Activated CD4-positive, CD25-positive, alpha-beta regulatory T cell treated with anti-CD3 and anti-CD28 coated beads, Interleukin-2, amount 50 U/mL, for 24 hours (primary cell): Measurements from ENCODE around the gene AOPEP.

ENCODE experiments used
- ATAC-seq, 2 donors: fragments of 150-1000 bp; cut with Tn5 transposase; one replicate each; pipeline ENCODE4 v1.10.0; 2021; ENCODE audit warnings: mild to moderate bottlenecking in 1 of 2, moderate library complexity in 1 of 2

The AOPEP gene

DNA sequence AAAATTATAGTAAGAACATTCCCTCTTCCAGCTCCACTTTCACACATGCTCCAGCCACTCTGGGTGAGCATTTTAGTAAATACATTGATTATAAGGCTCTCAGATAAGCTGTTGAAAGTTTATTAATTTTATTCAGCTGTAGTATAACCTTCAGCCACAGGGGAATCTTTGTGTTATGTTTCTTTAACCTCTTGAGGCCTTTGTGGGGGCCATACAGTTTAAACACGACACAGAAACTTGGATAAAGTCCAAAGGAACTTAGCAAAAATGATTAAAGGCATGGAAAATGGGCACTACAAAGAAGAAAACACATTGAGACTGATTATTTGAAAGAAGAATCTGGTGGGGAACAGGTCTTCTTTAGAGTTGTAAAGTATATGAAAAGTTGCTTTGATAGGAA is 70.2 kb downstream of the AOPEP start:
- no peak for ATAC-seq

DNA sequence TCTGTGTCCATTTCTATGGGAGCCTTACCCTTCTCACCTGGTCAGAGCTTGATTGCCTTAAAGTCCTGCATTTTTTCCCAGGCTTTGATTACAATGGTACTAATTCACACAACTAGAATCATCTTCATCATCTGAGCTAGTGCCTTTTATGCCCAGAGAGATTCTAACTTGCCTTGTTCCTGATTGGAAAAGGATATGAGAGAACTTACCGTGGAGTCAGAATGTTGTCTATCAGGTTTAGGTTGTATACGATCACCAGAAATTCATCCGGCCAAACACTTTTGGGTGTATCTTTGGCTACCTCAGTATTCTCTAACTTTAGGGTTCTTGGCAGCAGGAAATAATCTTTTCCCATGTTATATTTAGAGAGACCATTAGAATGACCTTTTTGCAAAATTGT is 71.7 kb downstream of the AOPEP start:
- no peak for ATAC-seq

DNA sequence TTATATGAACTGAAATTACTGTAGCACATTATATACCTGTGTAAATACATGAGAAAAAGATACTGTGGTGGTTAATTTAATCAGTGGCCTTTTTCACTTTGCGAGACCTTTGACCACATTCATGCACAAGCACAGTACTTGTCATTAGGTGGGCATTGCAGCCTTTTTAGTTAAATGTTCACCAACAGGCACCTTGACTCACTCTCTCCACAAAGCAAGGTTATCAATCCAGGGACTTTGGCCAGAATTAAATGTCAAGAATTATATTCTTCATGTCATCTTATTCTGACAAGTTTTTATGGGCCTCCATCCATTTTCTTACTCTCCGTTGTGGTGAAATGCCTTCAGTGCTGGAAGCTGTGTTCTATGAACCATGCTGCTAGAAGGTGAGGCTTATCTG is 72.2 kb downstream of the AOPEP start:
- ATAC-seq, result no peak

DNA sequence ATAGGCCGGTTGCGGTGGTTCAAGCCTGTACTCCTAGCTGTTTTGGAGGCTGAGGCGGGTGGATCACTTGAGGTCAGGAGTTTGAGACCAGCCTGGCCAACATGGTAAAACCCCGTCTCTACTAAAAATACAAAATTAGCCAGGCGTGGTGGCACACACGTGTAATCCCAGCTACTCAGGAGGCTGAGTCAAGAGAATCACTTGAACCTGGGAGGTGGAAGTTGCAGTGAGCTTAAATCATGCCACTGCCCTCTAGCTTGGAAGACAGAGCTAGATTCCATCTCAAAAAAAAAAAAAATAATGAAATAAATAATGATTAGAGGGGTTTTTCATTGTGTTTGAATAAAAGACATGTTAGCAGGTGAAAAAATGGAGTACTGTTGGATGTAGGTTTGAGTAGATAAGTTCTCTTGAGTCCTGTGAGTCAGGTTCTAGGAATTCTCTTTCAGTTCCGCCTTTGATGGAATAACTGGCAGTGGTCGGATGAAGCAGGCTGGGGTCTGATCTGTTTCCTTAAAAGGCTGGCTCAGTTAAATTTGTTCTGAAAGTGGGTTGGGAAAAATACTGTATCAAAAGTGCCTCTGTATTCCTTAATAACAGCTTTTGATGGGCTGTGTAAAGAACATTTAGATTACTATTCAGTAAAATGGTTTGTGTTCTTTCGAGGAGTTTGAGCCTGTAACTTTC is 73.2 kb downstream of the AOPEP start:
- ATAC-seq, result no peak

DNA sequence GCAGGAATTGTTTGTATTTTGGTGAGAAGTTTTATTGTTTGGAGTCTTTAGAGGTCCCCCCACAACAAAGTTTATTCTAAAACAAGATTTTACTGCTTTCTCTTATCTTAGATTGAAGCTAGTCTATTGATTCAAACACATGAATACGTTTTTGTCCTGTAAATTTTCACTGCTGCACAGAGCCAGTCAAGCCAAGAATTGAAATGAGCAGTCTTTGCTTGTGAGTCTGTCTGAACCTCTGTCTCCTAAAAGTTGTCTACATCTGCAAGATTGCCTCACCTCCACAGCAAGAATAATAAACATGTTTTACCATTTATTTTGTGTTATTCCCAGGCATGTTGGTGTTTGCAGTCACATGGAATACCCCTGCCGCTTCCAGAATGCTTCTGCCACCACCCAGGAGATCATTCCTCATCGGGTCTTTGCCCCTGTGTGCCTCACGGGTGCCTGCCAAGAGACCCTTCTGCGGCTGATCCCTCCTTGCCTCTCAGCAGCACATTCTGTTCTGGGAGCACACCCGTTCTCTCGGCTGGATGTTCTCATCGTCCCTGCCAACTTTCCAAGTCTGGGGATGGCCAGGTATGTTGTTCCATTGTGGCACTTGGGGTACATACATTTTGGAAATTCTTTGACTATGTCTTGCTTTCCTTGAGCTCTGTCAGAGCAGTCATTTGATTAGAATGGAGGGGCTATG is 74.1 kb downstream of the AOPEP start:
- no peak for ATAC-seq

DNA sequence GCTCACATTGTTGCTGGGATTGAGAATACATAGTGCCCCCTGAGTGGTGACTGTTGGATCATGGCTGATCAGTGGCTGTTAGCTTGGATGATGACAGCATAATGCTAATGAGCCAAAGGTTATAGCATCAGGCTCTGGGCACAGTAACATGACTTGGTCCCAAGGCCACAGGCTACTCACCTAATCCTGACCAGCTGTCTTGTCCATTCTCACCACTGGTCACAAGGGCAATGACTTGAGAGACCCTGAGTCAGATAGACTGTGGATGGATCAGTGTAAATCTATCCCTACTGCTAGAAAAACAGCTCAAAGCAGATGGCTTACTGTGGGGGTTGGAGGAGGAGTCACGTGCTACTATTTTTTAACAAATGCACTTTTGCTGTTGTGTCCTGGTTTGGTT is 74.7 kb downstream of the AOPEP start:
- no peak for ATAC-seq

DNA sequence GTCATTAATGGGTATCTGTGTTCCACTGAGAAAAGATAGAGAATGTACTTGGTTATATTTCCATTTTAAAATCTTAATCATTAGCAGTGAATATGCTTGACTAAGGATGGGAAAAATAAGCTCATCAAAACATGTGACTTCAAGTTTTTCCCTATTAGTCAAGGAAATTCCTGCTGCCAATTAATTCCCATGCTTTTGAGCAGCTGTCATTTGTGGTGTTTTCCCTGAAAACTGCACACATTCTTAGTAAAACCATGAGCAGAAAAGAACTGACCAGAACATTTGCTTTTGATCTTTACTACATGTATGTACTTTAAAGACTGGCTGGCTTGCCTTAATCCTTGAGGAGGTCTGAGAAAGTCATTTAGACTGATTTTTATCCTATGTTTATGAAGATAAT is 75.2 kb downstream of the AOPEP start:
- no peak for ATAC-seq

DNA sequence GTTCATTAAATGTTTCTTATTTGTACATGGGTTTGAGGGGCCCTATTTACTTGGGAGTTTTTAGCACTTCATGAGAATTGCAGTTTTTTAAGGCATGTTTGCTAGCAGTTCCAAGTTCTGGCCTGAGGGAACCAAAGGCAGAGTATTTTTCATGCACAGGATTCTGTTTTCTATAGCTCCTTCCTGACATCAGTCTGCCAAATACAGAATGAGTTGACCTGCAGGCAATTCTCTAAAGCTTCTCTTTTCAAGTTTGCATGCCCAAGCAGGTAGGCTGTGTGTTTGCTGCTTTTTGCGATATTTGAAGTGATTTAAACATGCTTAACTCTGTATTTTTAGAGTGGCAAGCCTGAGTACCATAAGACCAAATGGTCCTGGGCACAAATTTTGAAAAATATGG is 75.8 kb downstream of the AOPEP start:
- no peak for ATAC-seq

DNA sequence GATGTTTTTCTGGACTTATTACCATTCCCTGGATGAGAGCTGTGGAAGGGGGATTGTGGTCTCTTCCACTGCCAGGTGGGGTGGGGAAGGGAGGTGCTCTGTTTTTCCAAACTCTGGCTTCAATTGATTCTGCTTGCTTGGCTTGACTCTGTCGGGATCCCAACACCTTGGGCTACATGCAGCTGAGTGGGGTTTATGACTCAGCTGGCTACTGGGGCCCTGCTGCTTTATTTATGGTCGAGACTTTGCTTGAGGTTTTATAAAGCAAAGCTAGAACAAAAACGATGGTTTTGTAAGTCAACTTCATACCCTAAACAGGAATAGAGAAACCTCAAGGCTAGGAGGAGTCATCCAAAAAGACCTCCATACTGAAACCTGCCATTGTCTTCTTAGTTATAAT is 76.3 kb downstream of the AOPEP start:
- ATAC-seq, result peak in 1 of 2 donors; percentile 76

DNA sequence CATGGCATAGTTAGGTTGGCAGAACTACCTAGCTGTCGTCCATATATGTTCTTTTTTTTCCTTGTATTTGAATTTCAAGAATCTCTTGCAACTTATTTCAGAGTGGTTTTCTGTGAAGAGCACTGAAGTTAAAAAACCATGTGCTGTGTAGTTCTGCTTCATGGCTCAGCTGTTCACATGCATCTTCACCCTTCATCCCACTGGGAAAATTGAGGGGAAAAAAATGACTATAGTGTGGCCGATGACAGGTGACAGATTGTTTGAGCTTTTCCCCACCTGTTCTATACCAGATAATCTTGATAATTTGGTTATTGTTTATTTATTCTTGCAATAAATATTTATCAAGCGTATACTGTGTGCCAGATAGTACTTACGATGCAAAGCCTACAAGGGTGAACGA is 77.8 kb downstream of the AOPEP start:
- no peak for ATAC-seq

DNA sequence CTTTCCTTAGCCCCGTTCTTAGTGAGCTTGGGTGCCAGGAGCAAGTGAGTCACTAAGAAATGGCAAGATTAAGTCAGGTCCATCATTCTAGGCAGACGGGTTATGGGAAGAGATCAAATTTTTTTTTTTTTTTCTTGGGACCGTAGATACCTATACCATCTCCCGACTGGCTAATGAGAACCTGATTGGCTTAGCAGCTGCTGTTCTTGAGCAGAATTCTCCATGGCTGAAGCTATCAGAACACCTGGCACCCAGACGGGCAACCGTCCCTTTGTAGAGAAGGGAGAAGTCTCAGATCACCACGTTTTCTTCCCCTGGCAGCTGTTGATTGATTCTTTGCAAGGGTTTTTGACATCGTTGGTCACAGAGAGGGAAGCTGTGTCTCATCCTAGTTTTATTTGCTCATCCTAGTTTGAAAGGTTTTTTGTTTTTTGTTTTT is 78.6 kb downstream of the AOPEP start:
- no peak for ATAC-seq

DNA sequence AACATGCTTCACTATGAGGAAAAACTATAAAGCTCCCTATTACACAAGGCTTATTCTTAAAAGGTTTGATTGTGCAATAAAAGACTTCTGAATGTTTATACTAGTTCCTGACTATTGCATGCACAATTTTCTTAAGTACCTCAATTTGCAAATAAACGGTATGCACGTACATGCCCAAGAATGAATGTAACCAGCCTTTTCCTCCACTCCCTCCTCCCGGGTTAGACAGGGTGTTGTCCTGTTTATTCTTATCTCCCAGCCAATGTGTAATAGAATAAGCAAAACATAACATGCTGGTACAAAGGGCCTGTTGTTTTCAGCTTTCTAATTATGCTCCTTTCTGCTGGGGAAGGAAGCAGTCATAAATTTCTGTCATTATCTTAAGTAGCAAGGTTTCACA is 79.1 kb downstream of the AOPEP start:
- ATAC-seq, result no peak

DNA sequence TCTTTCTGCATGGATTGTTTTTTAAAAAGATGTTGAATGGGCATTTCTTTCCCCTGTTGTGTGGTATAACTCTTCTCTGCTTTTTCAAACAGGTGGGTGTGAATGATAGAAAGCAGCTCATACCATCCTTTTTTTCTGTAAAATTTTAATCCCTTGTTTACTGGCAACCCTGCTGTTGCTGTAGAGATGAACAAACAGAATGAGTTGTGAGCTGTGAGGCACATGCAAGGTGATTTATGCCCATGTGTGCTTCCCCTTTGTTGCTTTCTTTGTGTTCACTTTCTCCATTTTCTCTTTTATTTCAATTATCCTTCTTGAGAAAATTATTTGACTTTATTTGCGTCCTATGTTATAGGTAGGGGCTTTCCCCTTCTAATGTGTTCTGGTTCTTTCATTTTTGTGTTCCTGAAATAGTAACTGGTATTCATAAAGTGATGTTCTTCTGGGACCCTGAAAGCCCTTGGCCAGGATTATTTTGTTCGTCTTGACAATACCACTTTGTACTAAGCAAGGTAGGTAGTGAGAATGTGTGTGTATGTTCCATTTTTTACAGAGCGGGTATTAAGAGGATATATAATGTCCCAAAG is 79.9 kb downstream of the AOPEP start:
- ATAC-seq, result no peak

DNA sequence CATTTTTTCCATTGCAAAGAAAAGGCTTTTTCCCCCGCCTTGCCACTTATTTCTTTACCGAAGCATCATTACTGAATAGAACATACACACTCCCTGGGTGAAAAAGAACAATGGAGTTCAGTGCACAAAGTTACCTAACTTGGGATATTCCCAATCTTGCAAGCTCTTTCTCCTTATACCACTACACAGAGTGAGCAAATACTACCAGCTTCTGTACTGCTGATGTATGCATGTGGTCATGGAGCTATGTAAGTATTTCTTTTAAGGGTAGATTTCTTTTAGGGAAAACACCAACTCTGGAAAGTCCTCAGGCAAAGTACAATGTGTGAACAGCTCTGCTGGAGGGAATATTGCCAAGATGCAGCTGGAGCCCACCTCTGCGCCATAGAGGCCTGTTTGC is 81.1 kb downstream of the AOPEP start:
- no peak for ATAC-seq

DNA sequence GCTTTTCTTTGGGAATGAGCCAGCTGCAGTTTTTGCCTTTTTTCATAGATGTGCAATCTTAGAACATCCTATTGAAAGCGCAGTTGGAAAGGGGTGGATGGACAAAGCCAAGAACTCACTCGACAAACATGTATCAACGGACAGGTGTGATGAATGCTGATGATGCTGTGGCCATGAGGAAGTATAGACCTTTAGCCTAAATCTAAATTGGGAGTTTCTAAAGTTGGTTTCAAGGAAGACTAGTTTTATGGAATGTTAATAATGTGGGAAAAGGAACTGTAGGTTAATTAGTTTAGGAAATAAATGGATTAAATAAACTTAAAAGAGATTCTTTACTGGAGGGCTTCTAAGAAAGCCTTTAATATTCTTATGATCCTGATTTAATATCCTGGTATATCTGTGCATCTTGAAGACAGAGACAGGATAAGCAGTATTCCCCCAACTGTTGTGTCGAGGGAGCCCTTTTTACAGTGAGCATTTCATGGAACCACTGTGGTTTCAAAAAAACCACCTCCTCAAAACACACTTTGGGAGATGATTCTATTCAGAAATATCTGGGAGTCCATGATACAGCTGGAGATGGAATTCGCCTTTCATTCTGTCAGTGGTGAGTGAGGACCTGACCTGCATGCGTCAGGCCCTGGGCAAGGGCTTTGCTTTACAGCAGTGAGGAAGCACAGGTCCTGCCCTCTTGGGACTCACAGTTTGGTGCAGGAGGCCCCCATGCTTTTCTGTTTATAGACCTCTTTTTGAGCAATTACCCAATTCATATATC is 82.6 kb downstream of the AOPEP start:
- no peak for ATAC-seq

DNA sequence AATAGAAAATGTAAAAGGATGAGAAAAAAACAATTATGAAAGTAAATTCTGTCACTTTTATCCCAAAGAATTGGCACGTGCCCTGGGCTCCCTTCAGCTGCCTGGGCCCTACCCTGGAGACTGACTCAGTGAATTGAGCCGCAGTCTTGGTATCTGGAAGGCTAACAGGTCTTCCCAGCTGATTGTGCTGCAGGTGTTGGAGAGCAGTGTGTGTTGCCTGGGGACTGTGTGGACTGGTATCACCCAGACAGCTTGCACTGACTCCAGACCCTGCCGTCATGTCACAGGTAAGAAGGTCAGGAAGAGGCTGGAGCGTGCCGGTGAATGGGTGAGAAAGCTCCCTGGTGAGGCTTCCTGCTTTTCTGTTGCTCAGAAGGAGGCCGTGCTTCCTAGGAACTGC is 83.3 kb downstream of the AOPEP start:
- no peak for ATAC-seq

DNA sequence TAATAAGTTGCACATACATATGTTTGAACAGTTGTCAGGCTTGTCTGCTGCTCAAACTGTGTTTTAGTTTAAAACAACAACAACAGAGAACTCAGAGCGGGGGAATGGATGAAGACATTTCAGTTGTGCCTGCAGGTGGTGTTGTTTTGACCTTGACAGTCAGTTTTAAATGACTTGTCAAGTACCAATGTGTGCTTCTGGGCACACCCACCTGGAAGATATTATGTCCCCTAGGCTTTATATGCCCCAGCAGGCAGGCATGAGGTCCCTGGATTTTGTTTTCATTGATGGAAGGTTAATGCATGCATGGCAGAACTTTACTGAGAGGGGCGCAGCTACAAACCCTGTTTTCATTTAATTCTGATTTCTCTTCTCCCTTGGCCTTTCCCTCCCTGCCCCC is 84.6 kb downstream of the AOPEP start:
- no peak for ATAC-seq

DNA sequence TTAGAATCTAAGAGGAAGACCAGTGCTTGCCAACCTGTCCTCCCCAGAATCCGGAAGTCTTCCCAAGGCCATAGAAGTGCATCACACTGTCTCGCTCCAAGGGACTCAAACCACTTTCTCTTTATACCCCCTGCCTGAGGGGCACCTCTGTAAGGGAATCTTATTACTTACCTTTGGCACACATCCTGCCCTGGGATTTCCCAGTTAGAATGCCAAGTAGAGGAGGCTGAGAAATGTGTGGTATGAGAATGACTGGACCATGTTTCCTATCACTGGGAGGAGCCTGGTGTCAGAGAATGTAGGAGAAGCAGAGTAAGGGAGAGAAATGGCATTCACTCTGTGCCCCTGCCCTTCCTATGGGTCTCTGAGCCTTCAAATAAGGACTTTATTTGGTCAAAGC is 85.8 kb downstream of the AOPEP start:
- no peak for ATAC-seq

DNA sequence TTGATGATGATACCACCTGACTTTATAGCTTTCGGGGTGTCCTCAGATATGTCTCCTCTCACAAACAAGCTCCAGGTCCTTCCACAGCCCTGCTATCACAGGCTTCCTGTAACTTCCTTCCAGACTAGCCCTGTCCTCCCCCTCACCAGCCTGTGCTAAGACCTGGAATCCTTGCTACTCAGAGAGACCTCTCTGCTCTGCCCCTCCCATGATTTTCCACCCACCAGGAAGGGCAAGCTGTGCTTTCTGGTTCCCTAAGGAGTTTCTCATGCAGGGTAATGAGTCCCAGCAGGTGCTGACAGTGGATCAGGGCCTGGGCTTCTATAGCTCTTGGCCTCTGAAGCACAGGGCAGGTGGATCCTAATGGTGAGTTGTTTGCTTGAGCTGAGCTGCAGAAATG is 86.9 kb downstream of the AOPEP start:
- no peak for ATAC-seq

DNA sequence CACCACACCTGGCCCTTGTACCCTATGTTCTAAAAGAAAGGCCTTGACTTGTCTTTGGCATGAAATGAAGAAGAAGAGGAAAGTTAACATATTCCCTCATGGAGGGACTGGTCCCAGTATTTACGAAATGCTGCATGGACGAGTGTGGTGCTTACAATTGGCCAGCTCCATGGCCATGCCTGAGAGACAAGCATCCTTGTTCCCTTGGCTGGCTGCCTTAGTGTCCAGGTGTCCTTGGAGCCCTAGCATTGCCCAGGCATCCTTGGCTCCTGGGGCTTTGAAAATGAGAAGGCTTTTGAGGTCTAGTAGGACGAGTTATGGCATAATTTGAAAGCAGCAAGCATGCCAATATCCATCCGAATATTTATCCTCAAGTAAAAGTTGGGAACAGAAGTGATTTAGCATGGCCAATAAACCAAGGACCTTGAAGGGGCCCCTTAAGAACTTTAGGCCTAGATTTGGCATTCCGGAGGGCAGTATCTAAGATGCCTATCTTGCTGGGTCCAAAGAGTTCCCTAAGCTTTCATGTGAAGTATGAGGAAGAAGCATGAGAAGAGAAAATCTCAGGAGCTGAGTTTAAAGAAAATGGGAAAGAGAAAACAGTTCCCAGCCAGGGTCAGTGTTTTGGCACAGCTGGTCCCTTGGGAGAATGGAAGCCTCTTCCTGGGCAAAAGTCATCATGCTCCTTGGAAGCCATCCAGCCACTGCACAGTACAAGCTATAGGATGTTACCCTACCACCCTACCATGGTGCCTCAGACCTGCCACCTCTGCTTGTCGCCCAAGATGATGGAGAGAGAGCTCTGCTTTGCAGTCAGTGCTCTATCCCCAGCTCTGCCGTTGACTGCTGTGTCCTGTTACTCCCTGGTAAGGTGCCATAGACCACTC is 91.0 kb downstream of the AOPEP start:
- ATAC-seq, result no peak

DNA sequence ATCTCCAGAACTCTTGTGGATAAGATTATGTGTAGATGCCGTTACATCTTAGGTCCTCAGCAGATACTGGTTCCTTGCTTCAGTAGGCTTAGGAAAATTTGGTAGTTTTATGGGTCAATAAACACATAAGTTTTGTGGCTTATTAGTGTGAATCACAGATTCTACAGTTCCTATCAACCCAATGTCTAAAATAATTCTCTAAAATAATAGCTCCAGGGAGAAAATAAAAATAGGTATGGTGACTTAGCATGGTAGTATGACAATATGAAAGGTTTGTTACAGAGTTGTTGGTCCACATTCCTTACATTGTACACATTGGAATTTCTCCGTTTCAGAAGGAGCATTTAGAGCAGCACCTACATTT is 91.7 kb downstream of the AOPEP start:
- ATAC-seq, result no peak

DNA sequence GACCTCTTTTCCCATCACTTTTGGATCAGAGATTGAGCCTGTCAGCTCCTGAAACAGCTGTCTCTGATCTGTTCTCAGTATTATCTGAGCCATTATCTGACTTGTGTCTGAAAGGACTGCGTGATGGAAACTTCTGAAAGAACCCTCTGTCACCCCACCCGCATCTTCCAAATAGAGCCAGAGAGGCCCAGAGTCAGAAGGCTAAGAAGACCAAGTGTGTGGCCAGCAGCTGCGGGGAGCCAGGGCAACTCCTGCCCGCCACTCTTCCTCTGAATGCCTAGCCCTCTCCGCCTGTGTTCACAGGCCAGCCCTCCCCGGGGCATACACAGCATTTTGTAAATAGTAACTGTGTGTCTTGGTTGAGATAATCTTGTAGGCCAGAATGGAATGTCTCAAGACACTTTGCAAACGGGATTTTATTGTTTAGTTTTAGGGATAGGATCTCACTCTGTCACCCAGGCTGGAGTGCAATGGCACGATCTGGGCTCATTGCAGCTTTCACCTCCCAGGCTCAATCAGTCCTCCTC is 92.7 kb downstream of the AOPEP start:
- no peak for ATAC-seq
